Fibroblast of pulmonary artery (primary cell): ENCODE data around the gene DDX5.

ENCODE experiments used
- DNase-seq: peaks from one replicate; pipeline ENCODE4 v3.0.0-alpha.2; 2010; ENCODE audit warnings: low read depth
- H3K4me3 ChIP-seq: replicated peaks from 2 replicates; pipeline ENCODE4 v1.5.1; 2011; ENCODE audit warnings: low read depth, mild to moderate bottlenecking, control low read depth, low read length, moderate library complexity
- CTCF ChIP-seq: IDR thresholded peaks from 2 replicates; pipeline ENCODE4 v1.5.1; 2011; ENCODE audit warnings: mild to moderate bottlenecking, control low read depth, low read length, inconsistent platforms; ENCODE audit errors: missing control alignments

DDX5 gene

GRCh38 chr17:64504769-64505339 lies 1.2 kb downstream of the DDX5 start:
- no peak for TF ChIP-seq CTCF
- peak overlapping the region; percentile 100 for H3K4me3 ChIP-seq
- DNase-seq: peak; percentile 76

DNA sequence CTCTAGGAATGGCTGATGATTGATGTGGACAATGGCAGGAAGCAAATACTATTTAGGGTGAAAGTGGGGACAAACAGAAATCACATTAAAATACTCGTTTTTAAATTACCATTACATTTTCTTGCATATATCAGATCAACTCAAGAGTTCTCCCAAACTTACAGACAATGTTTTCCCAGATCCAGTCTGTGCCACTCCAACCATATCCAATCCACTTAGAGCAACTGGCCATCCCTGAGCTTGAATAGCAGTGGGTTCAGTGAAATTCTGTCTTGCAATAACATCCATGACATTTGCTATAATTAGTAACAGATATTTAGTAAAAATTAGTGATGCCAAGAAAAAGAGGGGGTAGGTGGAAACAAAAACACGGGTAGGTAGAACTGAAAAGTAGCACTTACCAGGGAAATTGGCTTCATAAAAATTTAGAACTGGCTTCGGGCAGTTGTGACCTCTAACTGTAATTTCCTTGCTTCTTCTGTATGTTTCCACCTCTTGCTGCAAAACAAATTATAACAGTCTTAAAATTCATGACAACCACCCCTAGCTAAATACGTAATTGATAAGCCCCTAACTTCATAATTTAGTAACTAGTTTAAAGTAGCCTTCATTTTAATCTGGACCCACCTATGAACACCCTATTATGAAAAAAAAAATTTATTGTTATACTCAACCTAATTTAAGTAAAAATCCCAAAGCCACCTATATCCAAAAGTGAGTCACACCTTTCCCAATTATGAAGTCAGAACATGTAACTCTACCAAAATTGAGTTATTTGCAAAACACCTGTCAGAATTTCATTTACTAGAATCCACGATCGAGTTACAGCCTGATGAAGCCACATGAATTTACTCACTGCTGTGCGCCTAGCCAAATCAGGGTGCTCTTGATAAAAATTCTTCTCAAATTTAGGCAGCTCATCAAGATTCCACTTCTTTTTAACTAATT lies 2.0 kb downstream of the DDX5 start:
- DNase-seq: no peak

DNA sequence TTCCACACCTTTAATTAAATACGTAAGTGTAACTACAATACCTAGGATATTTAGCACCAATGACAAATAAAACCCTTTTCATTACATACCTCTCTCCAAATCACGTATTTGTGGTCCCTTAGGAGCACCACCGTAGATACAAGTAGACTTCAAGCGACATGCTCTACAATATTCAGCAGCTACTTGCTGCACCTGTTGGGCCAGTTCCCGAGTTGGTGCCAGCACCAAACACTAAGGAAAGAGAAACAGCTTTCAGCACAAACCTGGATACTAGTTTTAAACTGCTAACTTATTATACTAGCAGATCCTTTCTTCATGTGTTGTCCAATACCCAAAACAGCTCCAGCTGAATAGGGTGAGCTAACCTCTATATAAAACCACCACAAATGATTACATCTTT lies 2.7 kb downstream of the DDX5 start:
- H3K4me3 ChIP-seq: peak overlapping the region; percentile 100
- DNase-seq: no peak
- TF ChIP-seq CTCF: no peak

More for the DNA sequence above, 2.0 kb downstream of the DDX5 start:
- peak overlapping the region; percentile 100 for H3K4me3 ChIP-seq
- TF ChIP-seq CTCF: no peak

- no peak for DNase-seq
- H3K4me3 ChIP-seq: no peak overlapping the region
Observed at GRCh38 chr17:64502809-64503208, 3.3 kb downstream of the DDX5 start.

GRCh38 chr17:64502021-64502420 lies 4.1 kb downstream of the DDX5 start:
- TF ChIP-seq CTCF: no peak
- H3K4me3 ChIP-seq: no peak overlapping the region
- no peak for DNase-seq

More at GRCh38 chr17:64502809-64503208, 3.3 kb downstream of the DDX5 start:
- no peak for TF ChIP-seq CTCF

DNA sequence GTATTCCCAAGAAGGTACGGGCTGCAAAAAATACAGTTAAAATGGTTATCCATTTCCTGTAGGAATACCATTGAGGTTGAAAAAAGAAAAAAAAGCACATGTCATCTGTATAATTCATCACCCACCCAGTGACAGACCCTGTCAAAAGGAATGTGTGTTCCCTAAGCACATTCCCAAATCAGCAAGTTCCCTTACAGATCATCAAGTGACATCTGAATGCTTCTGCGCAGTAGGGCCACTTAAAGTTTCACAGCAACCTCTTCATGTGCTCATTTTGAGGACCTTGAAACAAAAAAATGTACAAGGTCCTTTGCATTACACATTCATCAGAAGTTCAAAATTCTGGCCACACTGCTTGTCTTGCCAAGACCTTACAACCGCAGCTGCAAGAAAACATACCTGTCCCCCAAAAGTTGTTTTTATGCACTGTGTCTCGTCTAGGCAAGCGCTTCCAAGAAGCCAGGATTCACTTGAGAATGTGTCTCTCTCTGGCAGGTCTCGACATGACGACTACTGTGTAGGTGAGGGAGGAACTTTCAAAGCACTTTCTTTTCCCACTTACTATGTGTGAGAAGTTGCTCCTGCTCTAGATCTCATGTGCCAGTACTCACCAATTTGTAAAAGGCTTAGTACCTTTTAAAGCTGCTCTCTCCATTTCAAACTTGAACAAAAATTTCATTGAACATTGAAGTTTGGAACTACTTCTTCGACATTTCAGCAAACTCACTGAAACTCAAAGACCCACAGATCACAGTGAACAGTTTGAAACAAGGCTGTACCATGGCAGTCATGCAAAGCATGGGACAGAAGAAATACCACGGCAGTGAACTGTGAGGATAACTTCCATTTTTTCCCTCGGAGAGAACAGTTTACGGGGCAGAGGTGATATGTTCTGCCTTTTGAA lies 5.0 kb downstream of the DDX5 start:
- no peak for TF ChIP-seq CTCF
- DNase-seq: no peak

More for the DNA sequence above, 5.0 kb downstream of the DDX5 start:
- H3K4me3 ChIP-seq: no peak overlapping the region
